GM18511 (cell line): ENCODE measurements around the gene KCNH2.
"Not testable (repeated sequence)": the region's sequence is repeated elsewhere in the genome, so short reads cannot be mapped to it uniquely, and the experiment has no call there.

Experiments used
- ATAC-seq: cut with Tn5 transposase; IDR thresholded peaks from one replicate; pipeline ENCODE4 v1.9.1; 2021; ENCODE audit warnings: mild to moderate bottlenecking, moderate library complexity; ENCODE audit not compliant: unreplicated experiment

Gene KCNH2

DNA sequence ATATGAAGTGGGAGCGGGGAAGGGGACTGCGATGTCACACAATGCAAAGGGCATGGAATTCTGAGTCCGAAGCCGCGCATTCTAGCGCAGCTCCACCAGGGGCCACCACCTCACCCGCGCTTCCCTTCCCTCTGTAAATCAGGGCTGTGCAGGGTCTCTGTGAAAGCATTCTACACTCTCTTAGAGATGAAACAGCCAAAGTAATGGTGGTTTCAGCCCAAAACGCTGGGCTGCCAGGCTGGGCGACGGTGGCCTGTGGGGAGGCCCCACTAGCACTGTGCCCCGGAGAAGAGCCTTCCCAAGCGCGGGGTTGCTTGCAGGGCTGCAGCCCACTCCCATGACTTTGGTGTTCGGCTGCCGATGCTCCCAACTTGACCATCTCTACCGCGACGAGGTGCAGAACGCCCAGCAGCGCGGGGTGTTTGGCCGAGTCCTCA lies 34.8 kb upstream of the KCNH2 start:
- no peak for ATAC-seq

DNA sequence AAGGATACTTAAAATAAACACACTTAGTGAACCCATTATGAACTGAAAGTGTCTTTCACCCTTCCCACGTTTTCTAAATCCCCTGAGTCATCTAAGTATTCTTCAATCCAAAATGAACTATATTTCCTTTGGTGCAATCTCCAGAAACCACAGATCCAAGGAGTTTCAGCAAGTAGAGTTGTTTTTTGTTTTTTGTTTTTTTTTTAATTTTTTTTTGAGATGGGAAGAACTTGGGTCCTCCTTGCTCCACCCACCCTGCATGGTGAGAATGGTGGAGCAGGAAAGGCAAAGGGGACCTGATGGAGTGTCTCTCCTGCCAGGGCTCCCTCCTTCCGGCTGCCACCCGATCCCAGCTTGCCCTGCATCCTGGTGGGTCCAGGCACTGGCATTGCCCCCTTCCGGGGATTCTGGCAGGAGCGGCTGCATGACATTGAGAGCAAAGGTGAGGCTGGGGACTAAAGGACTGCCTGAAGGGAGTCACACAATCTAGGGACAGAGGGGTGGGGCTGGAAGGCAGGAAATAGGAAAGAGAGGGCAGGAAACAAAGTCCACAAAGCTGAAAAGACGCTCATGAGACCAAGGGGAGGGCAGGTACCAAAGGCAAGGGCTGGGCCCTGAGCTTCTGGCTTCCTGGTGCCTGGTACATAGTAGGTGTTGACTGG lies 34.0 kb upstream of the KCNH2 start:
- no peak for ATAC-seq

DNA sequence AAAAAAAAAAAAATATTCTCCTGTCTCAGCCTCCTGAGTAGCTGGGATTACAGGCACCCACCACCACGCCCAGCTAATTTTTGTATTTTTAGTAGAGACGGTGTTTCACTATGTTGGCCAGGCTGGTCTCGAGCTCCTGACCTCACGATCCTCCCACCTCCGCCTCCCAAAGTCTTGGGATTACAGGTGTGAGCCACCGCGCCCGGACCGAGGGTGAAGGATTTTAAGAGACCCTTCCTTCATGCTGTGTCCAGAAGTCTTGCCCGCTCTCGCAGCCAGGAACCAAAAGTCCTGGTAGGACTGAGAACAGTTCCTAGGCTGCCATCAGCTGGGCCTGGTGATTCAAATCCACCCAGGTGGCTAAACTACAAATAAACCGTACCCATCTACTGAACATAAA lies 33.5 kb upstream of the KCNH2 start:
- not testable (repeated sequence) for ATAC-seq

DNA sequence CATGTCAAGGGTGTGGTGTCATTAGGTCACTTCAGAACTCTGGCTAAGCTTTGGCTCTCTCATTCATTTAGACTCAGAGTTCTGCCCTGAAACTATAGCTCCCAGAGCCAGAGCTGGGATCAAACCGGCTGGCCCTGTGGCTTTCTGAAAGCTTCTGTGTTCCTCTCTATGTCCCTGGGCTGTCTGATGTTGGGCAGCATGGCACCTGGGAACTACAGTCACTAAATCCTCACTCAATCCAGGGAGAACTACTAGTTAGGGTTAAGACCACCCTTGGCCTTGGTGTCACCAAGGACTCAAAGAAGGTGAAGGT lies 32.9 kb upstream of the KCNH2 start:
- no peak for ATAC-seq

DNA sequence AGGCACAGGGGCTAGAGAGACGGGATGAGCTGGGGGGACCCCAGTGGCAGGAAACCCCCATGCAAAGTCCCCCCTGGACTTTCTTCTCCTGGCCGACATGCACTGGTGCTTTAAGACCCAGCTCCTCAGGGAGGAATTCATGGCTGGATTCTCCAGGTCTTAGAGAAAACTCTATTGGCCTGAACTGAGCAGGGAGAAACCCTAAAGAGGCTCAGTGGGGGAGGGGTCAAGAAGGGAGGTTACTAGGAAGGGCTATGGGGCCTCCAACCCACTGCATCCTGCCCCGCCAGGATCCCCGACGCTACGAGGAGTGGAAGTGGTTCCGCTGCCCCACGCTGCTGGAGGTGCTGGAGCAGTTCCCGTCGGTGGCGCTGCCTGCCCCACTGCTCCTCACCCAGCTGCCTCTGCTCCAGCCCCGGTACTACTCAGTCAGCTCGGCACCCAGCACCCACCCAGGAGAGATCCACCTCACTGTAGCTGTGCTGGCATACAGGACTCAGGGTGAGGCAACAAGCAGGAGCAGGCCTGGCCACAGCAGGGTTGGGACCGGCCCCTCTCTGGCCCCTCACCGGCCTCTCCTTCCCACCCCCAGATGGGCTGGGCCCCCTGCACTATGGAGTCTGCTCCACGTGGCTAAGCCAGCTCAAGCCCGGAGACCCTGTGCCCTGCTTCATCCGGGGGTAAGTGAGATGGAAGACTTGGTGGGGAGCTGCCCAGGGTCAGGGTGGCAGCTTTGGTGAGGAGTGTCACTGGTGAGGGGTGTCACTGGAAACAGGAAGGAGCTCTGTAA lies 32.4 kb upstream of the KCNH2 start:
- ATAC-seq: no peak

DNA sequence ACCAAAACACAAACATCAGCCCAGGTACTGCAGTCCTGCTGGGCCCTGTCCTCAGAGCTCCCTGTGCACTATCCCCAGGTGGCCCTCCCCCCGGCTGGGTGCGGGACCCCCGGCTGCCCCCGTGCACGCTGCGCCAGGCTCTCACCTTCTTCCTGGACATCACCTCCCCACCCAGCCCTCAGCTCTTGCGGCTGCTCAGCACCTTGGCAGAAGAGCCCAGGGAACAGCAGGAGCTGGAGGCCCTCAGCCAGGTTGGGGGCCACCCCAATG lies 31.9 kb upstream of the KCNH2 start:
- ATAC-seq: no peak

DNA sequence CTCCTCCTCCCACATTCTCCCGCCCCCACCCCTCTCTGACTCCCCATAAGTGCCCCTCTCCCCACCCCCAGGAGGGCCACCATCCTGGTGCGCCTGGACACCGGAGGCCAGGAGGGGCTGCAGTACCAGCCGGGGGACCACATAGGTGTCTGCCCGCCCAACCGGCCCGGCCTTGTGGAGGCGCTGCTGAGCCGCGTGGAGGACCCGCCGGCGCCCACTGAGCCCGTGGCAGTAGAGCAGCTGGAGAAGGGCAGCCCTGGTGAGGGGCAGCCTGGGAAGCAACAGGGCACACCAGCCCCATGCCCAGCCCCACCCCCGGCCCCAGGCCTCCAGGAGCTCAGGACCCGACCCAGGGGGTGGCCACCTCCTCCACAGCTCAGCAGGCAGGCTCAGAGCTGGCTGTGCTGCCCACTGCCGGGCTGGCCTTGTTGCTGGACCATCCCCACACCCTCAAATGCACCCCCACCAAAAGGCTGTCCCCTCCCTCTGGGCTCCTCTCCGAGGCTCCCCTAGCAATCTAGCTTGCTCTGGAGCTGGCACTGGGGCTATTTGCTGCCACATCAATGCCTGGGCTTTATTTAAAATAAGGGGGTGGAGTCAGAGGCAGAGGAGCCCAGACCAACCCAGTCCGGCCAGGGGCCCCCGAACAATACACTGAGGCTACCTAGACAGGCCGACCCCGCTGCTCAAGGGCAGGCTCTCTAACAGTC lies 31.4 kb upstream of the KCNH2 start:
- ATAC-seq: no peak

DNA sequence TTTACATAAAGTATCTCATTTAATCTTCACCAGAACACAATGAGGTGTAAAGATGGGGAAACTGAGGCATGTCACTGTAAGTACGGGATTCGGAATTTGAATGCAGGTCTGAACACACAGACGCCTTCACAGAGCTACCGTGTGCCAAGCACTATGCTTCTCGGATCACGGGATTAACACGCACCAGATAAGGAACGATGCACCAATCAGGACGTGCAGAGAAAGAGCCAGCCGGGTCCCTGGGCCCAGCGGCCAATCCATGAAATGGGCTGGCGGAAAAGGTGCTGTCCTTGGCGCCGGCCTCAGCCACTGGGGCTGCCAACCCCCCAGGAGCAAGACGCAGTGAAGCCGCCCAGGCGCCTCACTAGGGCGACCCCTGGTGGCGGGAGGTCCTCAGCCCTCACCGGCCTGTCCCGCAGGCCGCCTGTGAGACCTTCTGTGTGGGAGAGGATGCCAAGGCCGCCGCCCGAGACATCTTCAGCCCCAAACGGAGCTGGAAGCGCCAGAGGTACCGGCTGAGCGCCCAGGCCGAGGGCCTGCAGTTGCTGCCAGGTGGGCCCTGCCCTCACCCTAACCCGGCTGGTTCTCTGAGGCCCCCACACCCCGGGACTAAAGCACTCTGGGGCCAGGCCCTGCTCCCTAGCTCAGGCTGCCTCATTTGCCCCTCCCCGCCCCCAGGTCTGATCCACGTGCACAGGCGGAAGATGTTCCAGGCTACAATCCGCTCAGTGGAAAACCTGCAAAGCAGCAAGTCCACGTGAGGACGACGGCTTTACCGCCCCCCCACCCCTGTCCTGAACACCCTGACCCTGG lies 30.6 kb upstream of the KCNH2 start:
- peak; percentile 86 for ATAC-seq

DNA sequence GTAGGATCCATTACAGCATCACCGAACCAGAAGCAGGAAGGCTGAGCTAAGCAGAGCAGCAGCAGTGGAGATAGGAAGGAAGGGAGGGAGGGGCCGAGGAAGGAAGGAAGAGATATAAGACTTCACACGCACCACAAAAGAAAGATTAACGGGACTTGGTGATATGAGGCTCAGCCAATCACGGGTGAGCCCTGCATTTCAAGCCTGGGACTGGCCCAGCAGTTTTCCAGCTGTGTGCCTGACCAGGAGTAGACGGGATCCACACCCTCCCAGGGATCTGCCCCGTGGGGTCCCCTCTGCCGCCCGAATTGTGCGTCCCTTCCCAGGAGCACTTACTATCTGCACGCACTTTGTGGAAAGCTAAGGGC lies 30.0 kb upstream of the KCNH2 start:
- no peak for ATAC-seq

DNA sequence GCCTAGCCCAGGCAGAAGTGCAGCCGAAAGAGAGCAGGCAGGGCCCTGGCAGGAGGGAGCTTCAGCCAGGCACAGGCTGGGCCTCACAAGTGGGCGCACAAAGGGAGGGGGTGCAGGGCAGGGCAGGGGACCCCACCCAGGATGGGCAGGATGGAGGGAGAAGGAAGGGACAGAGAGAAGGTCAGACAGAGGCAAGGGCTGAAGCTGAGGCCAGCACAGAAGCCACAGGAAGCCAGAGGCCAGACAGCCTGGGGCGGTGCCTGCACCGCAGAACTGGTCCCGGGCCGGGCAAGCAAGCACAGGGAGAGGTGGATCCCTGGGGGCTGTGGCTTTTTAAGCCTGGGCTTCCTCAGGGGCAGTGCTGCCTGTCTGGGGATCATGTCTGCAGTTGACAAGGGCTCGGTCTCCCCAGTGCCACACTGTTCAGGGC lies 29.4 kb upstream of the KCNH2 start:
- no peak for ATAC-seq

DNA sequence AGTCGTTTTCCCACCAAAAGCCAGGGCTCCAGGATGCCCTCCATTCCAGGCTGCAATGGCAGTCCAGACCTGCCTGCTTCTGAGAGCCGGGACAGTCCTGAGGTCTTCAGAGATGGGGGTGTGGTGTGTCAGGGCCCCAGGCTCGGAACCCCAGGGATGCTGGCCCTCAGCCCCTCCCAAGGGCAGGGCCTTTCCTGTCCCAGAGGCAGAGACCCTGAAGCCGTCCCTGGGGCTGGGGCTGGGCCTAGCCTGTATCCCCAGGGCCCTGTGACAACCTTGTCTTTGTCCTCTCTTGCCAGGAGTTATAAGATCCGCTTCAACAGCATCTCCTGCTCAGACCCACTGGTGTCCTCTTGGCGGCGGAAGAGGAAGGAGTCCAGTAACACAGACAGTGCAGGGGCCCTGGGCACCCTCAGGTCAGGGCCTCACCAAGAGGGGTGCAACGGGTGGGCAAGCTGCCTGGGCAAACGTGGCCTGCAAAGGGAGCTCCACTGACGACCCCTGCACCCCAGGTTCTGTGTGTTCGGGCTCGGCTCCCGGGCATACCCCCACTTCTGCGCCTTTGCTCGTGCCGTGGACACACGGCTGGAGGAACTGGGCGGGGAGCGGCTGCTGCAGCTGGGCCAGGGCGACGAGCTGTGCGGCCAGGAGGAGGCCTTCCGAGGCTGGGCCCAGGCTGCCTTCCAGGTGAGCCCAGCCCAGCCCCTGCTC lies 28.6 kb upstream of the KCNH2 start:
- ATAC-seq: no peak

DNA sequence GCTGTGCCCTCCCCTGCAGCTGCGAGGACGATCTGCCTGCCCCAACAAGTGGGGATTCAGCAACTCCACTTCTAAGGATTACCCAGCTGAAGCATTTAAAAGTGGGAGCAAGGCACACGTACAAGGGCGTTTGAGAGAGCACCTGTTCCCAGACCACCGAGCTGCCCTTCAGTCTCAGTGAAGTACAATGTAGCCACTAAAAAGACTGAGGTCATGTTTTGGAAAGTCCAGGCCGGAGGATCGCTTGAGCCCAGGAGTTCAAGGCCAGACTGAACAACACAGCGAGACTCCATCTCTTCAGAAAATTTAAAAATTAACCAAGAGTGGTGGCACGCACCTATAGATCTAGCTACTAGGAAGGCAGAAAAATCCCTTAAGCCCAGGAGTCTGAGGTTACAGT lies 27.4 kb upstream of the KCNH2 start:
- no peak for ATAC-seq

DNA sequence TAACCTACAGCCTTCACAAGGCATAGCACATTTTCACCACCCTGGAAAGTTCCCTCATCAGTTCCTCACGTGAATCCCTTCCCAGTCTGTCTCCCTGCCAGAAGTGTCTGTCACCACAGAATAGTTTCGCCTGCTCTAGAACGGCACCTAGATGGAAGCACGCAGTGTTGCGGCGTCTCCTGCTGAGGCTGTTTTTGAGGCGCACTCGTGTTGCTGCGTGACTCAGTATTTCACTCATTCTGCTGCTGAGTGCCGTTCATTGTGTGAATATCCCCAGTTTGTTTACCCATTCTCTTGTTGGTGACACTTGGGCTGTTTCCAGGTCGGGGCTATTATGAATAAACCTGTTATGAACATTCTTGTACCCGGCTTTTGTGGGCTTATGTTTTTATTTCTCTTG lies 25.5 kb upstream of the KCNH2 start:
- ATAC-seq: no peak

DNA sequence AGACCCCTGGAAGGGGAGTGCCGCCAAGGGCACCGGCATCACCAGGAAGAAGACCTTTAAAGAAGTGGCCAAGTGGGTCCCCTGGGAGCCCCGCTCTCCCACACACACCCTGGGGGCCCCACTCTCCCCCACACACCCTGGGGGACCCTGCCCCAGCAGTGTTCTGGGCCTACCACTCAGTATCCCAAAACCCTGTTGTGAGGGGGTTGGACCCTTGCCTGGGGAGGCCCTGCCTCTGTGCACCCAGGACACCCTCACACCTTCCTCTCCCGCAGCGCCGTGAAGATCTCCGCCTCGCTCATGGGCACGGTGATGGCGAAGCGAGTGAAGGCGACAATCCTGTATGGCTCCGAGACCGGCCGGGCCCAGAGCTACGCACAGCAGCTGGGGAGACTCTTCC lies 23.4 kb upstream of the KCNH2 start:
- ATAC-seq: no peak

DNA sequence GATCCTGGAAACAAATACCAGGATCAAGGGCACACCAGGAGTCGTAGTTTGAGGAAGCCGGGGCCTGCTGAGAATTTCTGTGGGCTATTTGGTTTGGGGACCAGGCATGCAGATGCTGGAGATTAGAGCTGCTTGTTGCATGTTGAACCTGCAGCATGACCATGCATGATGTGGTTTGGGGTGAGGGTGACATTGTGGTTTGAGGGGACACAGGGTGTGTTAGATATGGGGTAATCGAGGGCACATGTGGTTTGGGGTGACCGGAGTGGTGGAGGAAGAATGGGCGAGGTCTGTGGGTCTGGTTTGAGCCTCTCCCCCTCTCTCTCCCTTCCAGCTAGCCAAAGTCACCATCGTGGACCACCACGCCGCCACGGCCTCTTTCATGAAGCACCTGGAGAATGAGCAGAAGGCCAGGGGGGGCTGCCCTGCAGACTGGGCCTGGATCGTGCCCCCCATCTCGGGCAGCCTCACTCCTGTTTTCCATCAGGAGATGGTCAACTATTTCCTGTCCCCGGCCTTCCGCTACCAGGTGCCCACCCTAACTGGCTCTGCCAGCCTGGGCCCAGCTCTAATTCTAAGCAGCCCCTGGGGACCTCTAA lies 22.9 kb upstream of the KCNH2 start:
- ATAC-seq: no peak

DNA sequence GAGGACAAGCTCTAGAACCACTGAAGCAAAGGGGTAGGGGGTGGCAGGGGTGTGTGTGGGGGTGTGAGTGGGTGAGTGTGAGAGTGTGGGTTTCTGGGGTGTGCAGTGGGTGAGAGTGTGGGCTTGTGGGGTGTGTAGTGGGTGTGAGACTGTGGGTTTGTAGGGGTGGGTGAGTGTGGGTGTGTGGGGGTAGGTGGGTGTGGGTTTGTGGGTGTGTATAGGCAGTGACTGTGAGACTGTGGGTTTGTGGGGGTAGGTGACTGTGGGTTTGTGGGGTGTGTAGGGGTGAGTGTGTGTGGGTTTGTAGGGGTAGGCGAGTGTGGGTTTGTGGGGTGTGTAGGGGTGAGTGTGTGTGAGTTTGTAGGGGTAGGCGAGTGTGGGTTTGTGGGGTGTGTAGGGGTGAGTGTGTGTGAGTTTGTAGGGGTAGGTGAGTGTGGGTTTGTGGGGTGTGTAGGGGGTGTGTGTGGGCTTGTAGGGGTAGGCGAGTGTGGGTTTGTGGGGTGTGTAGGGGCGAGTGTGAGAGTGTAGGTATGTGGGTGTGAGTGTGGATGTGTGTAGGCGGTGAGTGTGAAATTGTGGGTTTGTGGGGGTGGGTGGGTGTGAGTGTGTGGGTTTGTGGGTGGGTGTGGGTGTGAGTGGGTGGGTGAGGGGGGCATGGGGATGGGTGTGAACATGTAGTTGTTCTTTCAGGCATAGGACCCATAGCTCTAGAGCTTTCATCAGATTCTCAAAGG lies 21.5 kb upstream of the KCNH2 start:
- no peak for ATAC-seq

DNA sequence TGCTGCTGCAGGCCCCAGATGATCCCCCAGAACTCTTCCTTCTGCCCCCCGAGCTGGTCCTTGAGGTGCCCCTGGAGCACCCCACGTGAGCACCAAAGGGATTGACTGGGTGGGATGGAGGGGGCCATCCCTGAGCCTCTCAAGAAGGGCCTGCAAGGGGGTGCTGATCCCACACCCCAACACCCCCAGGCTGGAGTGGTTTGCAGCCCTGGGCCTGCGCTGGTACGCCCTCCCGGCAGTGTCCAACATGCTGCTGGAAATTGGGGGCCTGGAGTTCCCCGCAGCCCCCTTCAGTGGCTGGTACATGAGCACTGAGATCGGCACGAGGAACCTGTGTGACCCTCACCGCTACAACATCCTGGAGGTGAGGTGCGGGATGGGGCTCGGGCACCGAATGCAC lies 20.9 kb upstream of the KCNH2 start:
- ATAC-seq: no peak

DNA sequence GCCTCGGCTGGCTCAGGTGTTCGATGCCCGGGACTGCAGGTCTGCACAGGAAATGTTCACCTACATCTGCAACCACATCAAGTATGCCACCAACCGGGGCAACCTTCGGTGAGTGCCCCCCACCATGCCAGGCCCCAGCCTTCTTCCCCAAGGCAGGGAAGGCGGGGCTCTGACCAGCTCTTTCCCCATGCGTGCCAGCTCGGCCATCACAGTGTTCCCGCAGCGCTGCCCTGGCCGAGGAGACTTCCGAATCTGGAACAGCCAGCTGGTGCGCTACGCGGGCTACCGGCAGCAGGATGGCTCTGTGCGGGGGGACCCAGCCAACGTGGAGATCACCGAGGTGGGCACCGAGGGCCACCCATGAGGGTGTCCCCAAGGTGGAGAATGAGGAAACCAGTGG lies 20.2 kb upstream of the KCNH2 start:
- no peak for ATAC-seq

DNA sequence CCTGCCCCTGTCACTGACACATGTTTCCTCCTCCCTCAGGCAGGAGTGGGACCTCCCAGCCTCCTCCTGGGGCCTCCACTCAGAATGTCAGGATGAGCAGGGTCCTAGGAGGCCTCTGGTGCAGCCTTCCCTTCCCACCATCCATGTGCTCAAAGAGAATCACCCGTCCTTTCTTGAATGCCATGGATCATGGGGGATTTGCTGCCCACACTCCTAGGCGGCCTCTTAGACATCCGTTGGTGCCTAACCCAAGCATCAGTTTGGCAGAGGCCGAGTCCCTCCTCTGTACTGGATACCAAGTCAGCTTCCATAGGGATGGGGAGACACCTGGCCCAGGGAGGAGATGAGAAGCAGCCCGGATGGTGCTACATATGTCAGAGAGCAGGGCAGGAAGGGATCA lies 19.7 kb upstream of the KCNH2 start:
- no peak for ATAC-seq

DNA sequence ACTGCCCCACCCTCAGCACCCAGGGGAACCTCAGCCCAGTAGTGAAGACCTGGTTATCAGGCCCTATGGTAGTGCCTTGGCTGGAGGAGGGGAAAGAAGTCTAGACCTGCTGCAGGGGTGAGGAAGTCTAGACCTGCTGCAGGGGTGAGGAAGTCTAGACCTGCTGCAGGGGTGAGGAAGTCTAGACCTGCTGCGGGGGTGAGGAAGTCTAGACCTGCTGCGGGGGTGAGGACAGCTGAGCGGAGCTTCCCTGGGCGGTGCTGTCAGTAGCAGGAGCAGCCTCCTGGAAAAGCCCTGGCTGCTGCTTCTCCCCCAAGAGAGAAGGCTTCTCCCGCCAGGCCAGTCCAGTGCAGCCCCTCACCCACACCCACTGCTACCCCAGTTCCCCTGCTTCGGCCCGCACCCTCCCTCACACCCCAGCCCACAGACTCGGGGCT lies 19.0 kb upstream of the KCNH2 start:
- no peak for ATAC-seq
